Memory B cell (primary cell): ENCODE data around the gene ADGRA1.
"Not testable (repeated sequence)": the region's sequence is repeated elsewhere in the genome, so short reads cannot be mapped to it uniquely, and the experiment has no call there.

ENCODE experiments used
- ATAC-seq: fragments of 150-1000 bp; cut with Tn5 transposase; 2 replicates; pipeline ENCODE4 v1.10.0; 2021; ENCODE audit warnings: low read depth, mild to moderate bottlenecking, moderate library complexity
- DNase-seq, 2 donors: peaks; one replicate each; pipeline ENCODE4 v3.0.0; 2022; ENCODE audit warnings: low spot score in 2 of 2
- H3K27ac Mint-ChIP-seq: one replicate; pipeline ENCODE4 v1.8.0; 2022; ENCODE audit warnings: mild to moderate bottlenecking, moderate library complexity, mixed read lengths
- H3K27me3 Mint-ChIP-seq: one replicate; pipeline ENCODE4 v1.8.0; 2022; ENCODE audit warnings: mixed read lengths
- H3K36me3 Mint-ChIP-seq: one replicate; pipeline ENCODE4 v1.8.0; 2022; ENCODE audit warnings: mild to moderate bottlenecking, mixed read lengths
- H3K4me1 Mint-ChIP-seq: one replicate; pipeline ENCODE4 v1.8.0; 2022; ENCODE audit warnings: mixed read lengths
- H3K4me3 Mint-ChIP-seq: one replicate; pipeline ENCODE4 v1.8.0; 2022; ENCODE audit warnings: mild to moderate bottlenecking, moderate library complexity, mixed read lengths
- H3K9me3 Mint-ChIP-seq: one replicate; pipeline ENCODE4 v1.8.0; 2022; ENCODE audit warnings: mixed read lengths

ADGRA1 gene

DNA sequence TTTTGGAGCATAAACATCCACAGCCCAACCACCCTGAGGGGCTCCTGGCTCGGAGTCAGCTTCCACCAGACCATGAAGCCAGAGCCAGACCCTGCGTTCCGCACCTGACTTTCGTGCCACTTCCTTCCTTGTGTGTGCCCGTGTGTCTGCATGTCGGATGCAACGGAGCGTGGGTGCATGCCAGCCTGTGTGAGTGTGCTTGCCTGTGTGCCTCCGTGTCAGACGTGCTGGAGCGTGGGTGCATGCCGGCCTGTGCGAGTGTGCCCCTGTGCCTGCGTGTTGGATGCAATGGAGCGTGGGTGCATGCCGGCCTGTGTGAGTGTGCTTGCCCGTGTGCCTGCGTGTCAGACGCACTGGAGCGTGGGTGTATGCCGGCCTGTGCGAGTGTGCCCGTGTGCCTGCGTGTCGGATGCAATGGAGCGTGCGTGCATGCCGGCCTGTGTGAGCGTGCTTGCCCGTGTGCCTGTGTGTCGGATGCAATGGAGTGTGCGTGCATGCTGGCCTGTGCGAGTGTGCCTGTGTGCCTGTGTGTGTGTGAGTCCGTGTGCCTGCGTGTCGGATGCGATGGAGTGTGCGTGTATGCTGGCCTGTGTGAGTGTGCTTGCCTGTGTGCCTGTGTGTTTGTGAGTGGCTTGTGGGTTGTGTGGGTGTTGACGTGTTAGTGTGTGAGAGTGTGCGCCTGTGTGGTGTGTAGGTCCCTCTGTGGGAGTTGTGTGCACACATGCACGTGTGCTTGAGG, 44.2 kb downstream of the ADGRA1 start:
- peak; percentile 59 for ATAC-seq
- H3K9me3 Mint-ChIP-seq = no peaks in the 10 kb centered on the region
- peaks cover 11% of the 10 kb centered on the region for H3K27me3 Mint-ChIP-seq
- no peak for DNase-seq
- no peak overlapping the region for H3K4me3 Mint-ChIP-seq
- H3K36me3 Mint-ChIP-seq = no peaks in the 10 kb centered on the region
- H3K27ac Mint-ChIP-seq = no peak overlapping the region
- peaks cover 15% of the 10 kb centered on the region for H3K4me1 Mint-ChIP-seq

DNA sequence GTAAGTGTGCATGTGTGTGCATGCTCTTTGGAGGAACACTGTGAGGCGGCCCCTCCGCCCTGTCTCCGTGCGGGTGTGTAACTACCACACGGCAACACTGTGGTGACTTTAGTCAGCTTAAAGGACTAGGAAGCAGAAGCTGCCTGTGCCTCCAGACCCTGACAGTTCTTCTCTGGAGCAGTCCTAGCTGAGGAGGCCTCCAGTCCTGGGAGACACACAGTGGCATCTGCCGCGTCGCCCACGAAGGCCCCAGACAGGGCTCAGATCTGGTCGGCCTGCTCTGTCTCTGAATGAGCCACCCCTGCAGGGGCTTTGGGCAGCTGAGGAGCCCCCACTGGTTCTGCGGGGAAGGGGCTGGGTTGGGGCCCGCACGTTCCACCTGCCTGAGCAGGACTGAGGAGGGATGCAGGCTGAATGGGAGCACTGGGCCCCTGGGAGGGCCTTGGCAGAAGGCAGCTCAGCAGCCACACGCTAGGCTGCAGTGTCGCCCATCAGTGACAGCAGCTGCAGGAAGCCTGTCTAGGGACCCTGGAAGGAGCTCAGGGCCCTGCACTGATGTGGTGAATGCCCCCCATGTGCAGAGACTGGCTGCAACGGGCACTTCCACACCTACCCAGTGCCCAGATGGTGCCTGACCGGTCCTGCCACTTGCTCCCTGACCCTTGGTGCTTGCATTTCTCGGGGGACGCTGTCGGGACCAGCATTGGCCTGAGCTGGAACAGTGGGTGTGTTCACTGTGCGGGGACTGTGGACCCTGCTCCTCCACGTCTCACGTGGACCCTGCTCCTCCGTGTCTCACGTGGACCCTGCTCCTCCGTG, 45.0 kb downstream of the ADGRA1 start:
- Mint-ChIP-seq H3K9me3 (no peaks in the 10 kb centered on the region), H3K4me3 (no peak overlapping the region), H3K36me3 (no peaks in the 10 kb centered on the region), H3K4me1 (peaks cover 15% of the 10 kb centered on the region), H3K27me3 (peaks cover 11% of the 10 kb centered on the region), H3K27ac (no peak overlapping the region)
- no peak for DNase-seq
- ATAC-seq = no peak

DNA sequence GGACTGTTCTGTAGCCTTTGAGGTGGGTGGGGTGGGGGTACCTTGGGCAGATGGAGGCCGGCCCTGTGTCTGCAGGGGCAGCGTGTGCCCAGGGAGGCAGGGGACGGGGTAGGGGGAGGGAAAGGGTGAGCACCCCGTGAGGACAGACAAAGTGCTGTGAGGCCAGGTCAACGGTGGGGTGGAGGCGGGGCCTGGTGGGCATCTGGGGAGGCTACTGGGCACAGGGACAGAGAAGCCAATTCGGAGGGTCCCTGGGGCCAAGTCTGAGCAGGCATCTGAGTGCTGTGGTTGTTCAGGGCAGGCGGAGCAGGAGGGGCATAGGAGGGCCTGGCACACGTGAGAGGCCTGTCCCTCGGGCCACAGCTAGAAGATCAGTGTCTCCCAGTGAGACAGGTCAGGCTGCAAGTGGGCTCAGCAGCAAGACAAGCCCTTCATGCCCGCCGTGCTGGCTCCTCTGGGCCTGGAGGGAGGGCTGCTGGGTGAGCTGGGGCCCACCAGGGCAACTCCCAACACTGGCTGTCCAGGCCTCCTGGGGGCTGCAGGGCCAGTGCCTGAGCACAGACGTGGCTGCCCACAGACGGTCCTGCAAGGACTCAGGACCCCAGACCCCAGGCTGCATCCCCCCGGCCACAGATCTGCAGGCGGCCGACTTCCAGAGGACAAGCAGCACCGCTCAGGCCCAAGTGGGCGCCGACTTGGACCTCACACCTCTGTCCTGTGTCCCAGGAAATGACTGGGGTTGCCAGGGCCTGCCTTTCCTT, 45.9 kb downstream of the ADGRA1 start:
- Mint-ChIP-seq H3K36me3 (no peaks in the 10 kb centered on the region), H3K9me3 (no peaks in the 10 kb centered on the region), H3K27me3 (peaks cover 11% of the 10 kb centered on the region), H3K4me1 (peaks cover 15% of the 10 kb centered on the region), H3K4me3 (no peak overlapping the region), H3K27ac (no peak overlapping the region)
- DNase-seq (peak in 1 of 2 donors; percentile 9), ATAC-seq (no peak)

DNA sequence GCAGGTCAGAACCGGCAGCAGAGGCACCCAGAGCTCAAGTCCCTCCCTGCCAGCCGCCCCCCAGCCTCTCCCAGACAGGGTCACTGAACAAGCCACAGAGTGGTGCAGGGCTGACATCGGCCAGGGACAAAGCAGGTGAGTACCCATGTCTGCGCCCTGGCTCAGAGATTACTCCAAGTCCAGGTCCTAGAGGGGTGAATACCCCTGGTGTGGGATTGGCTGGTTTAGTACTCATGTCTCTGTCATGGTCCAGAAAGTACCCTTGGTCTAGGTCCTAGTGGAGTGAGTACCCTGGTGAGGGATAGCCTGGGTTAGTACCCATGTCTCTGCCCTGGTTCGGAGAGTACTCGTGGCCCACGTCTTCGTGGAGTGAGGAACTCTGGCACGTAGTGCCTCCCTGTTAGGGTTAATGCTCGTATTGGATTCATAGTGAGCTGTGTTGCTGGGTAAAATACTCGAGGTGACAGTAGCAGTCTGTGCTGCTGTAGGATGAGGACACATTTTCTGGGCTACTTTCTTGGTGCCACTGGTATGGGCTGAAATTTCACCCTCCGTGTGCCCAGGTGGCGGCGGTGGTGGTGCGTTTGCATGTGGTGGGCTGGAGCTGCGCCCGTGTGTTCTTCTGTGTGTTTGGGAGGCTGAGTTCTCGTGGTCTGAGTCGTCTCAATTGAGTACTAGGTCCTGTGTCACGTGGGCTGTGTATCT, 46.8 kb downstream of the ADGRA1 start:
- Mint-ChIP-seq H3K4me1 (peaks cover 15% of the 10 kb centered on the region), H3K4me3 (peak overlapping the region; percentile 37), H3K9me3 (no peaks in the 10 kb centered on the region), H3K27me3 (peaks cover 11% of the 10 kb centered on the region), H3K36me3 (no peaks in the 10 kb centered on the region), H3K27ac (no peak overlapping the region)
- ATAC-seq (peak; percentile 31), DNase-seq (peak in 1 of 2 donors; percentile 8)

GRCh38 chr10:133135116-133135465, 47.4 kb downstream of the ADGRA1 start:
- DNase-seq = no peak
- Mint-ChIP-seq H3K36me3 (no peaks in the 10 kb centered on the region), H3K27me3 (peaks cover 11% of the 10 kb centered on the region), H3K4me1 (peaks cover 15% of the 10 kb centered on the region), H3K9me3 (no peaks in the 10 kb centered on the region), H3K27ac (no peak overlapping the region), H3K4me3 (peak overlapping the region; percentile 37)
- ATAC-seq = peak; percentile 37

- not testable (repeated sequence) for H3K4me1 Mint-ChIP-seq, H3K9me3 Mint-ChIP-seq, ATAC-seq, H3K27ac Mint-ChIP-seq, H3K36me3 Mint-ChIP-seq, H3K4me3 Mint-ChIP-seq
- peaks cover 16% of the 10 kb centered on the region for H3K27me3 Mint-ChIP-seq
- peak in 1 of 2 donors; percentile 9 for DNase-seq
Observed at GRCh38 chr10:133137486-133138145, 49.9 kb downstream of the ADGRA1 start.

DNA sequence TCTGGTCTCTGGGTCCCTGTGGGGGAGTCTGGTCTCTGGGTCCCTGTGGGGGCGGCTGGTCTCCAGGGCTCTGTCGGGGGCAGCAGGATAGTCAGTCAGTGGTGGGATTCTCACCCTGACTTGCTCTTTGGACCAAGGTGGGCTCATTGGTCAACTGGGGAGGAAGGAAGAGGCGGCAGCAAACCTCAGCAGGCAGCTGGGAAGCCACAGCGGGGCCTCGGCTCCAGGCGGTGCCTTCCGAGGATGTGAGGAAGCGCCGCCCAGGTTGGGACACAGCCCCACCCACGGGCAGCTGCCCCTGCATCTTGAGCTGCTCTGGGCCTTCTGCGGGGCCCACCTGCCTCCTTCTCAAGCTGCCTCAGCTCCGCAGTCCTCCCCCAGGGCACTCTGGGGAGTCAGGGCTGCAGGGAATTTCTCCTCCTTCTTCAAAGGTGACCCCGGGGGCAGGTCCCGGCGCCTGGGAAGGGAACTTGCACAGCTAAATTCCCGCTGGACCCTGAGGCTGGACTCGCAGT, 51.9 kb downstream of the ADGRA1 start:
- H3K27ac Mint-ChIP-seq = no peak overlapping the region
- no peak overlapping the region for H3K4me3 Mint-ChIP-seq
- peaks cover 13% of the 10 kb centered on the region for H3K27me3 Mint-ChIP-seq
- H3K9me3 Mint-ChIP-seq = no peaks in the 10 kb centered on the region
- no peaks in the 10 kb centered on the region for H3K36me3 Mint-ChIP-seq
- peaks cover 14% of the 10 kb centered on the region for H3K4me1 Mint-ChIP-seq
- no peak for DNase-seq
- ATAC-seq = no peak

DNA sequence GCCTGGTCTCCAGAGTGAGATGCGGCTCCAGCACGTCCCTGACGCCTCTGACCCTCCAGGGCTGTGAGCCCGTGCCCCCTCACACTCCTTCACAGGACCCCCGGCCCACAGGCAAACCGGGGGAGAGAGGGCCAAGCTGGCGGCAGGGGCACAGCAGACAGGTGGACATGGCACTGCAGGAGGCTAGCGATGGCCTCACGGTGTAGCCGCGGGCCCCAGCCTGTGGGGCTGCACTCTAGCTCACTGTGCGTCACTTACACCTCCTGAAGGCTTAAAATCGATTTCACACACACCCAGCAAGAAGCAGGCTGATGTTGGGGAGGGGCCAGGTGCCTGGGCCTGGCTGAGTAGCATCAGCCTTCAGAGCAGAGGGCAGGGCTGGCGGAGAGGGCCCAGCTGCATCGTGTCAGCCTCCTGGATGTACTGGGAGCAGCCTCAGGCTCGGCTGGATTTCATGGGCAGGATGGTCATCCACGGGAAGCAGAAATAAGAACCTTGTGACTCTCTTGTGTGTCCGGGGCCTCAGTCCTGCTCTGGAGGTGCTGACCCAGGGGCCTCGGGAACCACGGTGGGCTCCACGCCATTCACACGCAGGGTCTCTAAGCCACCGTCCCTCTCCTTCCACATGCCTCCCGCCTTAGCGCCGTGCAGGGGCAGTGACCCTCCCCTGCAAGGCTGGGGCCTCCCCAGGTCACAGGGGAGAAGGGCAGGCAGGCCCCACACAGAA, 52.9 kb downstream of the ADGRA1 start:
- Mint-ChIP-seq H3K9me3 (no peaks in the 10 kb centered on the region), H3K4me3 (no peak overlapping the region), H3K27ac (no peak overlapping the region), H3K4me1 (peaks cover 9% of the 10 kb centered on the region), H3K27me3 (peaks cover 15% of the 10 kb centered on the region), H3K36me3 (no peaks in the 10 kb centered on the region)
- DNase-seq (peak in 1 of 2 donors; percentile 9), ATAC-seq (no peak)

GRCh38 chr10:133141144-133141957, 53.6 kb downstream of the ADGRA1 start:
- Mint-ChIP-seq H3K9me3 (no peaks in the 10 kb centered on the region), H3K27me3 (peaks cover 15% of the 10 kb centered on the region), H3K4me3 (no peak overlapping the region), H3K36me3 (no peaks in the 10 kb centered on the region), H3K4me1 (peaks cover 9% of the 10 kb centered on the region), H3K27ac (no peak overlapping the region)
- DNase-seq = peak in 1 of 2 donors; percentile 7
- ATAC-seq = no peak

DNA sequence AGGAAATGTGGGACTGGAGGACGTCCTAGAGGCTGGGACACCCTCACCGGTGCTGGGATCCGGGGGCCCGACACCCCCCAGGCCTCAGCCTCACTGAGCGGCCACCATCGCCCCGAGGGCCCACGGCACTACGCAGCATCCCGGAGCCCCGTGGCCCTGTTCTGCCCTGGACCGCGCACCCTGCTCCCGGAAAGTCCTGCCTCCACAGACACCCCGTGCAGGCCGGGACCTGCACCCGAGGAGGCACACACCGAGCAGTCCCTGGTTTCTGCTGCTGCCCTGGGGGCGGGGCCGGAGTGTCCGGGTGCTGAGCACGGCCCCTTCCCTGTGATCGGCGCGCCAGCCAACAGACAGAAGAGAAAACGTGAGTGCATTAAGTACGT, 54.2 kb downstream of the ADGRA1 start:
- peaks cover 9% of the 10 kb centered on the region for H3K4me1 Mint-ChIP-seq

DNA sequence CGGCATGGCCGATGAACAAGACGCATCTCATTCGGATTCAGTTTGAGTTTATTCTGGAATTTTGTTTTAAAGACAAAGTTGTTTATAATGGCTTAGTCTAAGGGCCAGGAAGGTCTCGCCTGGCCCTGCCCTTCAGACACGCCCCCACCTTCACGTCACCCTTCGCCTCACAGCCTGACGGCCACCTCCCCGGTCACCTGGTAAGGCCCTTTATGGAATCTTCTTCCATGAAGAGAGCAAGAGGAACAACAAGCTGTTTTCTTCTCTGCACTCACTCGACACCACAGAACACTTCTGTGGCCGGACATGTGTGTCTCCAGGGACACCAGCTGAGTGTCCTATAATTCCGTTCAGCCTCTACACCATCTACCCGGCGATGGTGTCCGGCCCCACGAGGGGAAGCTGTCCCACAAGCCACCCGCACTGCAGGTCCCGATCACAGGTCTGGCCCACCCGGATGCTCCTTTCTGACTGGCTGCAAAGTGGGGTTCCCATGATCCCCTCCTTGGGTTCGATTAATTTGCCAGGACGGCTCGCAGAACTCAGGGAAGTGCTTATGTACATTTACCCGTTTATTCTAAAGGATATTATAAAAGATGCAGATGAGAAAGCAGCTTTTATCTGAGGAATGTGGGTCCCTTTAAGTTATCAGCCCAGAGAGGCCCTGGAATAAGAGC, 54.9 kb downstream of the ADGRA1 start:
- peaks cover 22% of the 10 kb centered on the region for H3K27me3 Mint-ChIP-seq
- H3K27ac Mint-ChIP-seq = no peak overlapping the region
- peaks cover 9% of the 10 kb centered on the region for H3K4me1 Mint-ChIP-seq

More for the DNA sequence above, 54.2 kb downstream of the ADGRA1 start:
- Mint-ChIP-seq H3K4me3 (no peak overlapping the region), H3K9me3 (peaks cover 2% of the 10 kb centered on the region), H3K27ac (no peak overlapping the region), H3K27me3 (peaks cover 20% of the 10 kb centered on the region), H3K36me3 (no peaks in the 10 kb centered on the region)
- DNase-seq (no peak), ATAC-seq (no peak)

GRCh38 chr10:133143200-133143533, 55.4 kb downstream of the ADGRA1 start:
- H3K9me3 Mint-ChIP-seq = peaks cover 10% of the 10 kb centered on the region
- H3K27ac Mint-ChIP-seq = no peak overlapping the region
- H3K36me3 Mint-ChIP-seq = peaks cover 2% of the 10 kb centered on the region
- H3K4me1 Mint-ChIP-seq = peaks cover 9% of the 10 kb centered on the region
- no peak overlapping the region for H3K4me3 Mint-ChIP-seq
- H3K27me3 Mint-ChIP-seq = peaks cover 25% of the 10 kb centered on the region
- no peak for ATAC-seq
- DNase-seq = no peak

More for the DNA sequence above, 54.9 kb downstream of the ADGRA1 start:
- DNase-seq (no peak), ATAC-seq (no peak)
- Mint-ChIP-seq H3K4me3 (no peak overlapping the region), H3K36me3 (peaks cover 2% of the 10 kb centered on the region), H3K9me3 (peaks cover 6% of the 10 kb centered on the region)
